Measurements from ENCODE around the gene PEDS1.

DNA sequence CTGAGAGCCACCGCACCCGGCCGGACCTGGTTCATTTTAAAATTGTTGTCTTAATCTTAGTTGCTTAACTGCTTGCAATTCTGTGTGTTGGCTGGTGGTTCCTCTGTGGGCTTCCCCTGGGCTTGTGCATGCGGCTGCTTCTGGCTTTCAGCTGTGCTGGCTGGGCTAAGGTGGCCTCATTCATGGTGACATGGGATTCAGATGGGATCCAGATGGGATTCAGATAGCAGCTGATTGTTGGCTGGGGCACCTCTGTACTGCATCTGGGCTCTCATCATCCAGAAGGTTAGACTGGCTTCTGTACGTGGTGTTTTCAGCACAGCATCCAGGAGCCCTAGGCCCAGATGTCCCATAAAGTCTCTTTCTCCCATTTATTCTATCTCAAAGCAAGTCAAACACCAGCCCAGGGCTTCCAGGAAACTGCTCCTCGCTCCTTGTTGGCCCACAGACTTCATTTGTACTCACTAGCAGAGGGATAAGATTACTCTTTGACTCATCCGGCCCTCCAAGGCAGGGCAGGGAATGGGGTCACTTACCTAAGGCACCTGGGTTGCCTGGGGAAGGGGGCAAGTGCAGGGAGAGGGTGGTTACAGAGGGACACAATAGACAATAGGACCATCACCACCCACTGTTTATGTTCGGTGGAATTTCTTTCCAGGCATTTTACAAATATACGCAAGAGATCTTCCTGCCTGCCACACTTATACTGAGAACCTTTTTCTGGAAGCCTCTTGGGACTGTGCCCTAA lies 10.2 kb upstream of the PEDS1 start:
- no peak for TF ChIP-seq POLR2A (IDR thresholded peaks at IDR 0.05)
- TF ChIP-seq, protein P1, sequence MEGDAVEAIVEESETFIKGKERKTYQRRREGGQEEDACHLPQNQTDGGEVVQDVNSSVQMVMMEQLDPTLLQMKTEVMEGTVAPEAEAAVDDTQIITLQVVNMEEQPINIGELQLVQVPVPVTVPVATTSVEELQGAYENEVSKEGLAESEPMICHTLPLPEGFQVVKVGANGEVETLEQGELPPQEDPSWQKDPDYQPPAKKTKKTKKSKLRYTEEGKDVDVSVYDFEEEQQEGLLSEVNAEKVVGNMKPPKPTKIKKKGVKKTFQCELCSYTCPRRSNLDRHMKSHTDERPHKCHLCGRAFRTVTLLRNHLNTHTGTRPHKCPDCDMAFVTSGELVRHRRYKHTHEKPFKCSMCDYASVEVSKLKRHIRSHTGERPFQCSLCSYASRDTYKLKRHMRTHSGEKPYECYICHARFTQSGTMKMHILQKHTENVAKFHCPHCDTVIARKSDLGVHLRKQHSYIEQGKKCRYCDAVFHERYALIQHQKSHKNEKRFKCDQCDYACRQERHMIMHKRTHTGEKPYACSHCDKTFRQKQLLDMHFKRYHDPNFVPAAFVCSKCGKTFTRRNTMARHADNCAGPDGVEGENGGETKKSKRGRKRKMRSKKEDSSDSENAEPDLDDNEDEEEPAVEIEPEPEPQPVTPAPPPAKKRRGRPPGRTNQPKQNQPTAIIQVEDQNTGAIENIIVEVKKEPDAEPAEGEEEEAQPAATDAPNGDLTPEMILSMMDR (IDR thresholded peaks at IDR 0.05) = no peak
- no peak for TF ChIP-seq EP300 (IDR thresholded peaks at IDR 0.05)
